EH (cell line): ENCODE data around the gene POLD2.

Experiments
- DNase-seq: peaks from one replicate; pipeline ENCODE4 v3.0.0-alpha.2; 2015; ENCODE audit warnings: low read depth

The POLD2 gene

DNA sequence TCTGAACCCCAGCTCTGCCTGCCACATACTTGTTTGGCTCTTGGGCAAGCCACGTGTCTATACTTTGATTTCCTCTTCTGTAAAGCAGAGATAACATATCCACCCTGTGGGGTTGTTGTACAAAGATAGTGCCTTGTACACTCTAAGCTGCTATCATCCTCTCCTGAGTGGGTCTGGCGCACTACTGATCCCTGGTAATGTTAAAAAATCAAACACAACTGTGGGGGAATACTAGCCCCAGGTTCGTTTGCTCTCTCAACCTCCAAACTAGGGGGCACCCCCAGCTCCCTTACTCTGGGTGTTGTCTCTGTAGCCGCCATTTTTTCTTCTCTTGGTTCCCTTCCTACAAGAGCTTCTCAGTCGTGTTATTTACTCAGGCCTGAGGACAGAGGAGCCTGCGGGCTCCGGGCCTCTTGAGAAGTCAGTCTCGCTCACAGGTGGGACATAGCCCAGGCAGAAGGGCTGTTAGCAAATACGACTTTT is 42.0 kb downstream of the POLD2 start:
- no peak for DNase-seq

- no peak for DNase-seq
Measured at GRCh38 chr7:44080686-44081265, 42.6 kb downstream of the POLD2 start.

- DNase-seq = no peak
Measured at GRCh38 chr7:44080118-44080517, 43.2 kb downstream of the POLD2 start.

GRCh38 chr7:44079331-44080021 is 43.9 kb downstream of the POLD2 start:
- DNase-seq = no peak

- DNase-seq = no peak
Measured at GRCh38 chr7:44078521-44078920, 44.8 kb downstream of the POLD2 start.

- no peak for DNase-seq
Measured at GRCh38 chr7:44077681-44078091, 45.7 kb downstream of the POLD2 start.

DNA sequence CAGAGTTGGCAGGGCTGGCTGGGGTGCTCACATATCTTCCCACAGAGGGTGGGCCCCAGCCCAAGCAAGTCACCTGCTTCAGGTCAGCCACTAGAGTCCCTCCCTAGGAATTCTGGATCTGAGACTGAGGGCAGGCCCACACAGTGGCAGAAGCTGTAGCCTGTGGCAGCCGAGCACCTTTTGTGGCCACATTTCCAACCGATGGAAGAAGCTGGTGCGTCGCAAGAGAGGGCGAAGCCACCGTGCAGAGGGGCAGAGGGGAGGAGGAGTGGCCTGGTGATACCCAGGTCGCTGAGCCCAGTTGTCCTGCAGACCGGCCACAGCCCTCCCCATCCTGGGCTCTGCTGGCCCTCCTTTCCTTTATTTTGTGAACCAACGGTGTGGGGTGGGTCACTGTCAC is 46.3 kb downstream of the POLD2 start:
- DNase-seq = no peak

GRCh38 chr7:44076101-44076895 is 47.0 kb downstream of the POLD2 start:
- no peak for DNase-seq

- no peak for DNase-seq
Measured at GRCh38 chr7:44075296-44076075, 47.9 kb downstream of the POLD2 start.

DNA sequence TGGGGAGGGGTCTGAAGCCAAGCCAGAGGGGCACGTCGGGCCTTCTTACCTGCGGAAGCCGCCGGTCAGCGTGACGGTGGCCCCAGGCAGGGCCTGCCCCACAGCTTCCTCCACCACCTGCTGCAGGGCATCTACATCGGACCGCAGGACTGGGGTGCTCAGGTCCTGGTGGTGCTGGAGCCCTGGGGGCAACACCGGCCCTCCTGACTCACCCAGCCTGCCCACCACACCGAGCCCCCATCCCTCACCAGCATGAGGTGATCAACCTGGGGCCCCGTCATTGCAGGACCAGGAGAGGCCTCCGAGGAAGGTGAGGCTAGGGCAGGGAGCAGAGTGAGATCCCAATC is 49.0 kb downstream of the POLD2 start:
- no peak for DNase-seq

- peak; percentile 86 for DNase-seq
Measured at GRCh38 chr7:44073664-44074348, 49.5 kb downstream of the POLD2 start.

DNA sequence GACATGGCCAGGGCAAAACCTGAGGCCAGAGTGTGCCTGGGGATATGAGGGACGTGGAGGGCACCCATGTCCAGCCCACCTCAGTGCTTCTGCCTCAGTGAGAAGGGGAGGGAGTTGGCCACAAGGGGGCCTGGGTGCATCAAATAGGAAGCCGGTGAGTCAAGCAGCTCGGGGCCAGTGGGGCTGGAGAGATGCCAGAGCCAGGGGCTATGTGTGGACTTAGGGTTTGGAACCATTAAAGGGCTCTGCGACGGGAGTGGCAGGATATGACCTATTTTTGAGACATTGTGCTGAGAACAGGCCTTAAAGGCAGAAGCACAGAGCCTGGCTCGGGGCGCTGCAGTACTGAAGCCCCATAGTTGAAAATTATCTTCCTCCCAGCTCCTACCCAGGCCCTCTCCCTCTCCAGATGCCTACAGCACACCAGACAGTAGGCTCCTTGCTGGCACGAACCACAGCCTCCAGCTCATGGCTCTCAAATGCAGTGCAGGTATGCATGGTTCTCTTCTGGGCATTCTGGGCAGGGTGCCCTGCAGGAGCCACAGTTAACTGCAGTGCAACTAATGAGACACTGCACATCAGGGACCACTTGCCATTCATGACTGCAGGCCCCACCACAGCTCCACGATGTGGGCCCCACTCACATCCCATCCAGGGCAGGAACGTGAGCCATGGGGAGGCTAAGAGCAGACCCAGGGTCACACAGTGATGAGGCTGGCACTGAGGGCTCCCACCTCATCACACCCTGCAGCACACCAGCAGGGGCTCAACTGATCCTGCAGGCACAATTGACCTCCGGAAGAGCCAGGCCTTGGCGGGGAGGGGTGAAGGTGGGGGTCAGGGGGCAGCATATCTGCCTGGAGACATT is 50.8 kb downstream of the POLD2 start:
- peak; percentile 96 for DNase-seq

- no peak for DNase-seq
Measured at GRCh38 chr7:44071726-44072363, 51.5 kb downstream of the POLD2 start.

GRCh38 chr7:44068054-44068453 is 55.3 kb downstream of the POLD2 start:
- DNase-seq = peak; percentile 40

- no peak for DNase-seq
Measured at GRCh38 chr7:44067064-44067951, 56.0 kb downstream of the POLD2 start.

DNA sequence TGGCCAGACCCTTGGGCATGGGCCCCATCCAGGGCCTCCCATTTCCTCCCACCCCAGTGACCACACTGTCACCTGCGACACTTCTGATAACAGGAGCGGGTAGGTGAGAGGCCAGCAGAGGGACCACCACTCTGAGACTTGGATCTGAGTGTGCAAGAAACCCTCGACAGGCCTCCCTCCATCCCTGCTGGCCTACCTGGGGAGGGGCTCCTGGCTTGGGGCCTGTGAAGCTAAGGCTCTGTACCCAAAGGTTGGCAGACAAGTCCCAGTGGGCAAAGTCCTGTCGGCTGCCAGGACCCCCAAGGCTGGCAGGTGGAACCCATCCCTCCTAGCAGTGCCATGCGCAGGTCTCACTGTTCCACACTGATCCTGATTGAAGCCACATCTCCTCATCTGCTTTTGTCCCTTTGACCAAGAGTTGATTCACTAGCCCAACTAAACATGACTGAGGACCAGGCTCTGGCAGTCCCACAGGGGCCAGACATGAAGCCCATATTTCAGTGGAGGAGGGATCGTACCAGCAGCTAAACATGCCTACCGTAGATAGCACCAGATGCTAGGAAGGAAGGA is 56.8 kb downstream of the POLD2 start:
- no peak for DNase-seq

- no peak for DNase-seq
Measured at GRCh38 chr7:44066111-44066460, 57.3 kb downstream of the POLD2 start.

- DNase-seq = peak; percentile 57
Measured at GRCh38 chr7:44065431-44066110, 57.8 kb downstream of the POLD2 start, which contains the start of gene PGAM2. PGAM2 (minus strand) TSS chr7:44065567; CDS start chr7:44065529, 38 bp downstream.
